Measurements from ENCODE around the gene SMURF2.

- no peak for TF ChIP-seq CTCF (IDR thresholded peaks at IDR 0.05 in 8 of 11, conservative IDR thresholded peaks at IDR 0.05 in 3 of 11)
- no peak for TF ChIP-seq POLR2A (IDR thresholded peaks at IDR 0.05)
These were observed 158.8 kb downstream of the SMURF2 start for GRCh38 chr17:64503341-64503740.

Data from spleen (tissue), 7 donors.